ENCODE measurements around the gene RUNX2.

Gene RUNX2

GRCh38 chr6:45386501-45386900 is 58.4 kb downstream of the RUNX2 start:
- no peak for TF ChIP-seq Cebpa-rat (IDR thresholded peaks at IDR 0.05)
- no peak overlapping the region for H3K4me2 ChIP-seq
- no peaks in the 10 kb centered on the region for H4K20me1 ChIP-seq

DNA sequence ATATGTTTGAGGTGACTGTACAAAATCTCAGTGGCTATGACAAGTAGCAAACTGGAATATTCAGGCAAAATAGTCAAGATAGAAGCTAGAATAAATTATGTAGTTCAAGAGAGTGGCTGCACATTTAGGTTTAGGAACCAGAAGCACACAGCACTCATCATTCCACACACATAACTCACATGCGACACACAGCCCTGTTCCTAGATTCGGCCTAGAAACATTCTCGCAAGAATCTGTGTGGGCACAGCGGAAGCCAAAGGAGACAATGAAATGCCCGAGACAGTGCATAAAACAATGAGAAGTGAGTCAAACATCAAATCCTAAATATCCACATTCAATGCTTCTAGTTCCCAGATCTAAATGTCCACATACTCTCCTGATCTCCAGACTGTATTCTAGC is 59.1 kb downstream of the RUNX2 start:
- TF ChIP-seq Cebpa-rat (IDR thresholded peaks at IDR 0.05) = no peak
- no peak overlapping the region for H3K9ac ChIP-seq

More at GRCh38 chr6:45386501-45386900, 58.4 kb downstream of the RUNX2 start:
- Histone ChIP-seq H3K27me3 (no peaks in the 10 kb centered on the region), H3K4me3 (no peak overlapping the region), H3K4me1 (no peaks in the 10 kb centered on the region), H3K36me3 (no peaks in the 10 kb centered on the region), H3K27ac (no peak overlapping the region), H3K9ac (no peak overlapping the region), H3K9me3 (replicated peaks in 1 of 11) (0 out of 22 replicates have a peak, but pooled peaks cover 0 to under 1% (median 0%) of the 10 kb centered on the region in 11 experiments)

GRCh38 chr6:45388328-45388727 is 60.2 kb downstream of the RUNX2 start:
- Histone ChIP-seq H3K4me3 (no peak overlapping the region), H3K36me3 (no peaks in the 10 kb centered on the region), H3K4me2 (no peak overlapping the region), H3K9me3 (replicated peaks in 1 of 11) (peaks cover 3 to 18% (median 9%) of the 10 kb centered on the region in 11 experiments; a peak in 14 of 22 replicates), H3K9ac (no peak overlapping the region), H4K20me1 (no peaks in the 10 kb centered on the region), H3K27ac (no peak overlapping the region), H3K27me3 (no peaks in the 10 kb centered on the region), H3K4me1 (no peaks in the 10 kb centered on the region)
- TF ChIP-seq Cebpa-rat (IDR thresholded peaks at IDR 0.05) = no peak

More for the DNA sequence above, 59.1 kb downstream of the RUNX2 start:
- Histone ChIP-seq H3K4me2 (no peak overlapping the region), H3K27ac (no peak overlapping the region), H3K27me3 (no peaks in the 10 kb centered on the region), H3K4me3 (no peak overlapping the region), H3K9me3 (replicated peaks in 1 of 11) (peaks cover 0 to 7% (median 0%) of the 10 kb centered on the region in 11 experiments; a peak in 4 of 22 replicates), H3K4me1 (no peaks in the 10 kb centered on the region), H4K20me1 (no peaks in the 10 kb centered on the region), H3K36me3 (no peaks in the 10 kb centered on the region)

DNA sequence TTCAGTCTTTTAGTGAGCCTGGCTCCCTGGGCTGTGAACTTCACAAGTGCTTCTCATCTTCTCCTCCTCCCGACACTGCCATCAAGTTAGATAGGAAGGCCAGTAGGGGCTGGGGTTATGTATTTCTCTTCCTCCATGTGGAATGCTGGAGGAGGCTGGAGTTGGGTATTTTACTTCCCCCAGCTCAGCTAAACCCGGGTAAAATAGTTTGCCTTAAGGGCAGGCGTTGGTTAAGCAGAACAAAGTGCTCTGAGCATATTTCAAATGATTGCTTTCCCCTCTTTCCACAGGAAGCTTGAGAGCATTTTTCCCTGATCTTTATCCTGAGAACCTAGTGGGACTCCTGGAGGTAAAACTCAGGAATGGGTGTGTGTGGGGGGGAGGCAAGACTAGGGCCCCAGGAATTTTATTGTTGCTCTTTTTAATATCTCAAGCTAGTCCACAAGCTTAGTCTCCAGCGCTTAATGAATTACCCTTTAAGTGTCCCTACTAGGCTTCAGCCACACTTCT is 66.5 kb downstream of the RUNX2 start:
- H4K20me1 ChIP-seq = no peaks in the 10 kb centered on the region
- H3K4me1 ChIP-seq = no peaks in the 10 kb centered on the region
- no peak overlapping the region for H3K4me2 ChIP-seq
- H3K36me3 ChIP-seq = no peaks in the 10 kb centered on the region
- H3K27ac ChIP-seq = no peak overlapping the region
- H3K9ac ChIP-seq = no peak overlapping the region
- peaks cover 4 to 29% (median 10%) of the 10 kb centered on the region in 11 experiments; a peak in 15 of 22 replicates for H3K9me3 ChIP-seq (replicated peaks in 1 of 11)
- H3K4me3 ChIP-seq = no peak overlapping the region
- TF ChIP-seq Cebpa-rat (IDR thresholded peaks at IDR 0.05) = no peak
- no peaks in the 10 kb centered on the region for H3K27me3 ChIP-seq

- Histone ChIP-seq H3K27me3 (no peaks in the 10 kb centered on the region), H3K4me3 (no peak overlapping the region), H3K4me1 (no peaks in the 10 kb centered on the region), H3K9me3 (replicated peaks in 1 of 11) (peaks cover under 1 to 16% (median 6%) of the 10 kb centered on the region in 11 experiments; a peak in 12 of 22 replicates), H3K4me2 (no peak overlapping the region), H4K20me1 (no peaks in the 10 kb centered on the region), H3K36me3 (no peaks in the 10 kb centered on the region), H3K27ac (no peak overlapping the region), H3K9ac (no peak overlapping the region)
- TF ChIP-seq Cebpa-rat (IDR thresholded peaks at IDR 0.05) = no peak
Measured at GRCh38 chr6:45398075-45398813, 70.1 kb downstream of the RUNX2 start.

- no peak overlapping the region for H3K9ac ChIP-seq
- no peak overlapping the region for H3K4me3 ChIP-seq
- H3K27ac ChIP-seq = no peak overlapping the region
- H3K27me3 ChIP-seq = no peaks in the 10 kb centered on the region
- H3K36me3 ChIP-seq = no peaks in the 10 kb centered on the region
- H3K4me1 ChIP-seq = no peaks in the 10 kb centered on the region
- H3K4me2 ChIP-seq = no peak overlapping the region
- H3K9me3 ChIP-seq (replicated peaks in 1 of 11) = peaks cover 0 to 6% (median 0%) of the 10 kb centered on the region in 11 experiments; a peak in 1 of 22 replicates
- H4K20me1 ChIP-seq = no peaks in the 10 kb centered on the region
- no peak for TF ChIP-seq Cebpa-rat (IDR thresholded peaks at IDR 0.05)
Measured at GRCh38 chr6:45400021-45400420, 71.9 kb downstream of the RUNX2 start.

- Histone ChIP-seq H3K9ac (no peak overlapping the region), H3K36me3 (no peaks in the 10 kb centered on the region), H3K27ac (no peak overlapping the region), H4K20me1 (no peaks in the 10 kb centered on the region), H3K4me2 (no peak overlapping the region), H3K4me3 (no peak overlapping the region), H3K9me3 (replicated peaks in 1 of 11) (no peaks in the 10 kb centered on the region), H3K27me3 (peaks cover 0 to 17% (median 8%) of the 10 kb centered on the region in 11 experiments; a peak in 12 of 22 replicates), H3K4me1 (no peaks in the 10 kb centered on the region)
- TF ChIP-seq Cebpa-rat (IDR thresholded peaks at IDR 0.05) = no peak
Measured at GRCh38 chr6:45411959-45412358, 83.8 kb downstream of the RUNX2 start.

DNA sequence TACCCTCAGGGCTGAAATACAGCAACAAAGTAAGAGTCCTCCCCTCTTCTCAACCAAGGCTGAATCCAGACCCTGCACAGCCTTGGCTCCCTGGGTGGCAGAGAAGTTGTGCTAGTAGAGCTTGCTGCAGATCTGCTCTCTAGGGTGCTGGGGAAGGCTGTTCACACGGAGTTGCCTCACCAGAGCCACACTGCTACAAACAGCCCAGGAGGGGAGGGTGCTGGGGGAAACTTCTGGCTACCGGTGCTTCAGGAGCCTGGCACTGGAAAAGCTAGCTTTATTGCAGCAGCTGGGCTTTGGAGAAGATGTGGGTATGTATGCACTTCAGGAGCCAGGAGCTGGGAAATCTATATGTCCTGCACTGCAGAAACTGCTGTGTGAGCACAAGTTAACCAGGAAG is 87.2 kb downstream of the RUNX2 start:
- Histone ChIP-seq H3K27ac (no peak overlapping the region), H3K4me3 (no peak overlapping the region), H3K4me1 (peaks cover 0 to 11% (median 0%) of the 10 kb centered on the region in 10 experiments; a peak in 5 of 20 replicates), H3K9ac (no peak overlapping the region), H3K4me2 (no peak overlapping the region), H3K36me3 (no peaks in the 10 kb centered on the region), H4K20me1 (peaks cover 0 to 13% (median 6%) of the 10 kb centered on the region in 11 experiments; a peak in 13 of 22 replicates), H3K27me3 (peaks cover 31 to 50% (median 42%) of the 10 kb centered on the region in 11 experiments), H3K9me3 (replicated peaks in 1 of 11) (no peaks in the 10 kb centered on the region)
- no peak for TF ChIP-seq Cebpa-rat (IDR thresholded peaks at IDR 0.05)

DNA sequence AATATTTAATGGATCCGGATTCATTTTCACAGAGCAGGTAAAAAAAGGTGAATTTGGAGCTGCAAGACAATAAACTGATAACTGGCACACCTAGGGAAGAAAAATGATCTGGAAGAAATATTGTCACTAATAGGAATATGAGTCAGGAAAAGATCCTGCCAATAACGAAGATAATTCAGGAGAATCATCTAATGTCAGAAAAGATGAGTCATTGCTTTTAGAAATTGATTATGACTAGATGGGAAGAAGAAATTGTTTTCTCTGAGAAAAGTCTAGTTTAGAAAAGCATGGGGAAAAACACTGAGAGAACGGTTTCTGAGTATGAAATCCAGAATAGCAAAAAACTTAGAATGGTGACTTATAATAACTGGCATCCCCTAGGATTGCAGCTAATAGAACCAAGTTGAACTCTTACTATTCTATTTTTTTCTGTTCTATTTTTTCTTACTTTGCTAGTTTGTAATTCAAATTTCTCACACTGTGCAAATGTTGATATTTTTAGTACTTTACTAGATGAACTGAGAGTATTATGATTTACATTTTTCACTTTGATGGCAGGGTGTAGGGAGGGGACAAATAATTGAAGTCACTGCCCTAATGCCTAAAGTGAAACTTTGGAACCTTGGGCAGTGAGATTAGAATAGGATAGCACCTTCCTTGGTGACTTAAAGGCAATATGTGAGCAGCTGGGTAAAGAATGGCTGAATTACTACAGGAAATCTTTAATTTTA is 87.8 kb downstream of the RUNX2 start:
- peaks cover 37 to 57% (median 48%) of the 10 kb centered on the region in 11 experiments for H3K27me3 ChIP-seq
- H3K9me3 ChIP-seq (replicated peaks in 1 of 11) = no peaks in the 10 kb centered on the region
- H3K9ac ChIP-seq = no peak overlapping the region
- H3K4me2 ChIP-seq = no peak overlapping the region
- H3K4me3 ChIP-seq = no peak overlapping the region
- no peak for TF ChIP-seq Cebpa-rat (IDR thresholded peaks at IDR 0.05)
- H3K27ac ChIP-seq = no peak overlapping the region
- peaks cover 0 to 17% (median under 1%) of the 10 kb centered on the region in 10 experiments; a peak in 5 of 20 replicates for H3K4me1 ChIP-seq
- H3K36me3 ChIP-seq = no peaks in the 10 kb centered on the region
- peaks cover 0 to 19% (median 13%) of the 10 kb centered on the region in 11 experiments; a peak in 13 of 22 replicates for H4K20me1 ChIP-seq

All from BLaER1 treated with 17β-estradiol and CSF1 and Interleukin-3, amounts not matched to agents 10 nM and 100 nM (cell line).